GM19397 (cell line): ENCODE measurements around the gene NDUFV3.
"Not testable (repeated sequence)": the region's sequence is repeated elsewhere in the genome, so short reads cannot be mapped to it uniquely, and the experiment has no call there.

Source experiments
- ATAC-seq: cut with Tn5 transposase; IDR thresholded peaks from one replicate; pipeline ENCODE4 v1.9.1; 2021; ENCODE audit warnings: mild to moderate bottlenecking, moderate library complexity; ENCODE audit not compliant: unreplicated experiment

Gene NDUFV3

DNA sequence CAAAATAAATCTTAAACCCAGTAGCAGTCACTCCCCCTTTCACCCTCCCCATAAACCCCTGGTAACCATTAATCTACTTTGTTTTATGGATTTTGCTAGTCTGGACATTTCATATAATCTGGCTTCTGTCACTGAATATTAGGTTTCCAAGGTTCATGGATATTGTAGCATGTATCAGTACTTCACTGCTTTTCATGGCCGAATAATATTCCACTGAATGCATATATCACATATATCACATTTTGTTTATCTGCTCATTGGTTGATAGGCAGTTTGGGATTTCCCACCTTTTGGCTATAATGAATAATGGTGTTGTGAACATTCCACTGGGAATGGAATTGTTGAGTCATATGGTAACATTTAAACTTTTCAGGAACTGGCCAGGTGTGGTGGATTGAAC is 9.2 kb upstream of the NDUFV3 start:
- no peak for ATAC-seq

DNA sequence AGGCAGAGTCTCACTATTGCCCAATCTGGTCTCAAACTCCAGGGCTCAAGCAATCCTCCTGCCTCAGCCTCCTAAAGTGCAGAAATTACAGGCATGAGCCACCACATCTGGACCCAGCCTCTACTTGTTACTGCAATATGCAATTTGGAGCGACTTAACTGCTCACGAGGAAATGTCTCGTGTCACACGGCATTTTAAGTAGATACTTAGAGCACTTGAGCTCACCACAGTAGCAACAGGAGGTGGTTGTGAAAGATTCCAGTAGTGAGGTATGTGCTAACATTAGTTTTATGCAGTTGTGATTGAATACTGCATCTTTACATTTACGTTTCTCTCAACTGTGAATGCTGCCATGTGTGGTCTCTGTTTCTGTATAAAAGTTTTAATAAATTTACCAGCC is 5.8 kb upstream of the NDUFV3 start:
- ATAC-seq: no peak

- ATAC-seq: no peak
Measured at GRCh38 chr21:42892582-42892930, 553 bp upstream of the NDUFV3 start.

DNA sequence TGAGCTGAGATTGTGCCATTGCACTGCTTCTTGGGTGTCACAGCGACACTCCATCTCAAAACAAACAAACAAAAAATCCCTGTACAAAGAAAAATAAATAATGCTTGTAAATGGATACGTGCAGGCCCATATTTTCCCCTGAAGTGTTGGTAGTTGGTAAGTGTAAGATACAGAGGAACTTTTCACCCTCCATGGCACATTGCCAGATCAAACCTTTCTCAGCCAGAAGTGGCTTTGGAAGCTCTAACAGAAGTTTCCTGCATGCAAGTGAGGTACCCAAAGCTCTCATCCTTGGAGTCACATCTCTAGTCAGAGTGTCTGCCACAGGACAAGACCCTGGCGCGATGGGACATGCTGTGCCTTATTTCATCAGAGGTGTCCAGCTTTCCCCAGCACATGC is 7.3 kb downstream of the NDUFV3 start:
- no peak for ATAC-seq

- no peak for ATAC-seq
Measured at GRCh38 chr21:42903817-42904216, 10.7 kb downstream of the NDUFV3 start.

- no peak for ATAC-seq
Measured at GRCh38 chr21:42905195-42905594, 12.1 kb downstream of the NDUFV3 start.

GRCh38 chr21:42906233-42906632 is 13.1 kb downstream of the NDUFV3 start:
- ATAC-seq: no peak

DNA sequence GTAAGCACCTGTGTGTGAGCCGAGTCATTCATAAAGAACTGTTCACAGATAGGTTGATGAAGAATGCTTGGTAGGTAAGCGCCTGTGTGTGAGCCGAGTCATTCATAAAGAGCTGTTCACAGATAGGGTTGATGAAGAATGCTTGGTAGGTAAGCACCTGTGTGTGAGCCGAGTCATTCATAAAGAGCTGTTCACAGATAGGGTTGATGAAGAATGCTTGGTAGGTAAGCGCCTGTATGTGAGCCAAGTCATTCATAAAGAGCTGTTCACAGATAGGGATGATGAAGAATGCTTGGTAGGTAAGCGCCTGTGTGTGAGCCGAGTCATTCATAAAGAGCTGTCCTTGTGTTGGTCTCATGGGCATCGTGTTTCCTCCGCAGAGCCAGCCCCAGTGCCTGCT is 15.4 kb downstream of the NDUFV3 start:
- not testable (repeated sequence) for ATAC-seq

DNA sequence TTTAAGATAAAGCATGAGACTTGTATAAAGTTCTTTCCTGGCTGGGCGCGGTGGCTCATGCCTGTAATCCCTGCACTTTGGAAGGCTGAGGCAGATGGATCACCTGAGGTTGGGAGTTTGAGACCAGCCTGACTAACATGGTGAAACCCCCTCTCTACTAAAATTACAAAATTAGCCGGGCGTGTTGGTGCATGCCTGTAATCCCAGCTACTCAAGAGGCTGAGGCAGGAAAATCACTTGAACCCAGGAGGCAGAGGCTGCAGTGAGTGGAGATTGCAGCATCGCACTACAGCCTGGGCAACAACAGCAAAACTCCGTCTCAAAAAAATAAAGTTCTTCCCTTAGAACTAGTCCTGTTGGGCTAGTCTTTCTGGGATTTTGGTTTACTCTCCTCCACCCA is 18.8 kb downstream of the NDUFV3 start:
- not testable (repeated sequence) for ATAC-seq

DNA sequence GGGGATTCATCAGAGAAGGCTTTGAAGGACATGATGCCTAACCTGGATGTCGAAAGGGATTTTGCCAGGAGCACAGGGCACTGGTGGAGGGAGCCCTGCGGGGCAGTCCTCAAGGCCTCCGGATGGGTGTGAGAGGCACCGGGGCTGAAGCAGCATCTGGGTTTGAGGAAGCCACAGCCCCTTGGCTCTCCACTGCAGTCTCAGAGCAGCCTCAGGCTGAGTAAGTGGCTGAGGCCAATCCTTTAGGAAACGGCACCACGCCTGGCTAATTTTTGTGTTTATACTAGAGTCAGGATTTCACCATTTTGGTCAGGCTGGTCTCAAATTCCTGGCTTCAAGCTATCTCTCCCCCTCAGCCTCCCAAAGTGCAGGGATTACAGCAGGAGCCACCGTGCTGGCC is 20.4 kb downstream of the NDUFV3 start:
- ATAC-seq: no peak

DNA sequence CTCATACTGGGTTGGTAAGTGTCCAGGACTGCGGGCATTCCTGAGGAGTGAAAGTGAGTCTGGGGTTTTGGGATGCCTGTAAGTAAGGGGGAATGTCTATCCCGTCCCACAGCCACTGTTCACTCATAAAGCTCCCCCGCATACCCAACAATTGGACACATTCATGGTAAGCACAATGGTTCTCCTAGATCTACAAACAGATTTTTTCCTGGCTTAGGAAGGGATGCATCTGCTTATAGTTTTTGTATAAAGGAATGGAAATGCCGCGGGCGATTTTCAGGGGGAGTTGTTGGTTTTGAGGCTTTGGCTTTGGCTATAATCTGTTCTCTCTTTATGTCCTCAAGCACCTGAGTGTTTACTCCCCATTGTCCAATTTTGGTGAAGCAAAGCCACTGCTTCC is 25.2 kb downstream of the NDUFV3 start:
- no peak for ATAC-seq

DNA sequence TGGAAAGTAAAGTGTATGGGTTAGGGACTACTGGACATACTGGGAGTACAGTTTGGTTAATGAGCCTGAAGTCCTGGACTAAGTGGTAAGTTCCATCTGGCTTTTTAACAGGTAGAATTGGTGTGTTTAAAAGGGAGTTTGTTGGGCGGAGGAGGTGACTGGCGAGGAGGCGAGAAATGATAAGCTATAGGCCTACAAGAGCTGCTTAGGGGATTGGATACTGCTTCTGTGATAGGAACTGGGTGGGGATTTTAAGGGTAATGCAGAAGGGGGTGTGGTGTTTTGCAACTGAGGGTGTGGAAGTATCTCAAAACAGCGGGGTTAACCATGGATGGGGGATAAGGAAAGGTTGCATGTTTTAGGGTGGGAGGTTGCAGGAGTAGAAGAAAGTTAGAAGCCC is 28.8 kb downstream of the NDUFV3 start:
- no peak for ATAC-seq

GRCh38 chr21:42922918-42923317 is 29.8 kb downstream of the NDUFV3 start:
- no peak for ATAC-seq

DNA sequence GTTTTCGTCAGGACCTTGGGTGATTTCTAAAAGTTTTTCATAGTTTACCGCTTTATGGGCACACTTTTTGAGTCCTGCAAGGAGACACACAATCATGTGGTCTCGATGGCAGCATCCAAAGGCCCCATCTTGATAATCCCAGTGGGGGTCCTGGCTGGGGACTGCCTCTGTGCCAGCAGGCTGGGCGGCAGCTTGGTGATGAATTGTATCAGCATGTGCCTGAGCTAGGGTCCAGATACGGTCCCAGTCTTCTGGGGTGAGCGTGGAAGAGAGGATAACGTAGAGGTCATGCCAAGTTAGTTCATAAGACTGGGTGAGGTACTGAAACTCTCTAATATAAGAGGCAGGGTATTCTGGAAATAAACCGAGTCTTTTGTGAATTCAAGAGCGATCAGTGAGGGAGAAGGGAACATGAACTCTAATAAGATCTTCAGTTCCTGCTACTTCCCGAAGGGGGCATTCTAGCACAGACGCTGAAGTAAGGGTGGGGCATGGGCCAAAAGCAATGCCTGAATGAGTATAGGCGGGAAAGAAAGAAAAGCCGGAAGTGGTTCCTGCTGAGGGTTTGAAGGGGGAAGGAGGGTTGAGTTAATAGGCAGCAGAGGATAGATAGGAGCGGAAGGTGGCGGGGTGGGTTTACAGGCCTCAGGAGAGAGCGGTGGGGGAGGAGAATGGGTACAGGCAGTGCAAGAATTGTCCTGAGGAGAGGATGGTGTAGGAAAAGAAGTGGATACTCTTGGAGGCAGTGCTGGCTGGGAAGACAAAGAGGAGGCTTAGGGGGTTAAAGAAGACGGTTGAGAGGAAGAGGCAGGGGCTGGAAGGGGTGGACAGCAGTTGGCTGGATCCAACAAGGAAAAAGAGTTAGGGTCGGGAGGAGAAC is 30.7 kb downstream of the NDUFV3 start:
- ATAC-seq: peak; percentile 68

- no peak for ATAC-seq
Measured at GRCh38 chr21:42924433-42924751, 31.3 kb downstream of the NDUFV3 start.

DNA sequence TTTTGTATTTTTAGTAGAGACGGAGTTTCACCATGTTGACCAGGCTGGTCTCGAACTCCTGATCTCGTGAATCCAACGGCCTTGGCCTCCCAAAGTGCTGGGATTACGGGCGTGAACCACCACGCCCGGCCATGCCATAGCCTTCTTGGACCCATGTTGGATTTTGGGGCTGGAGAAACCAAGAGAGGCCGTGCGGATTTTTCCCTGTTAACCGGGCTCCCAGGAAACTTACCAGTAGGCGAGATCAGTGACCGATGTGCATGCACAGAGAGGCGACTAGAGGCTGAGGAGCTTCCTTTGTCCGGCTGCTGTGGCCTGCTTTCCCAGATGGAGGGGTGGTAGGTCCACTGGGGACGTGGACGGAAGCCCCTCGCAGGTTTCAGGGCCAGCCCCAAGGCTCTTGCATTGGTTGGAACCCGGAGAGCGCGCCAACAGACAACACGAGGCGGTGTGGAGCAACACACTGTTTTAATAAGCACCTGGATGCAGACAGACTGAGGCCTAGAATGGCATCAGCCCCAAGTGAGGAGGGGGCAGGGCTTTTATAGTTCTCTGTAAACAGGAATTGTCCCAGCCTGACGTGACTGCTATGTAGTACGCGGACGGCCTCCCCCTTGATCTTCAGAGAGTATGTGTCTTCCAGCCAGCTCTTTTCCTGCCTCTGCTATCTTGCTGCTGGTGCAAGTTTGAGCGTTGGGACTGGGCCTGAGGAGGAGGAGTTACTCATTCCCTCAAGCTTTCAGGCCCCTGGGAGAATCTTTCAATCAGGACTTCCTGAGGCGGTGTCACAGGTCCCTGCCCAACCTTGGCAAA is 32.2 kb downstream of the NDUFV3 start, which contains the start of gene ERVH48-1:
ERVH48-1 (minus strand) TSS at position 517 of the 813 bp plus-strand sequence. CDS start 6,624 bp downstream, outside the sequence.
- ATAC-seq: no peak

DNA sequence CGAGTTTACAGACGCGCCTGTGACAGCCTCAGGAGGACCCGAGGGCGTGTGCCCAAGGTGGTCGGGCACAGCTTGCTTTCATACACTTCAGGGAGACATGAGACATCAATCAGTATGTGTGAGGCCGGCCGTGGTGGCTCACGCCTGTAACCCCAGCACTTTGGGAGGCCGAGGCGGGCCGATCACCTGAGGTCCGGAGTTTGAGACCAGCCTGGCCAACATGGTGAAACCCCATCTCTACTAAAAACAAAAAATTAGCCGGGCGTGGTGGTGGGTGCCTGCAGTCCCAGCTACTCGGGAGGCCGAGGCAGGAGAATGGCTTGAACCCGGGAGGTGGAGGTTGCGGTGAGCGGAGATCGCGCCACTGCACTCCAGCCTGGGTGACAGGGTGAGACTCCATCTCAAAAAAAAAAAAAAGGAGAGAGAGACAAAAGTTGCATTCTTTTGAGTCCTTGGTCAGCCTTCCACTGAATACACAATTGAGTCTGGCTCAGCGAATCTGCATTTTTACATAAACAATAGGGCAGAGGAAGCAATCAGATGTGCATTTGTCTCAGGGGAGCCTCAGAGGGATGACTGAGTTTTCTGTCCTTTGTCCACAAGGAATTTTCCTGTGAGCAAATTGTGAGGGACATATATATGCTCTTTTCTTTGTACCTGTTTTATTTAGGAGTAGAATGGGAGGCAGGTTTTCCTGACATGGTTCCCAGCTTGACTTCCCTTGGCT is 34.5 kb downstream of the NDUFV3 start:
- ATAC-seq: not testable (repeated sequence)

DNA sequence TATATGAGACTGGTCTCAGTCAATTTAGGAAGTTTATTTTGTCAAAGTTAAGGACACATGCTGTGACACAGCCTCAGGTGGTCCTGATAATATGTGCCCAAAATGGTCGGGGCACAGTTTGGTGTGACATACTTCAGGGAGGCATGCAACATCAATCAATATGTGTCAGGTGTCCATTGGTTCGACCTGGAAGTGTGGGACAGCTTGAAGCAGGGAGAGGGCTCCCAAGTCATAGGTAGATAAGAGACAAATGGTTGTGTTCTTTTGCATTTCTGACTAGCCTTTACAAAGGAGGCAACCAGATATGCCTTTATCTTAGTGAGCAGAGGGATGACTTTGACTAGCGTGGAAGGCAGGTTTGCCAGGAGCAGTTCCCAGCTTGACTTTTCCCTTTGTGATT is 36.9 kb downstream of the NDUFV3 start:
- no peak for ATAC-seq

- ATAC-seq: no peak
Measured at GRCh38 chr21:42931560-42932235, 38.6 kb downstream of the NDUFV3 start.

GRCh38 chr21:42932378-42933136 is 39.4 kb downstream of the NDUFV3 start:
- ATAC-seq: not testable (repeated sequence)
